HG03159 (cell line): Measurements from ENCODE around the gene ASB7.
"Not testable (repeated sequence)": the region's sequence is repeated elsewhere in the genome, so short reads cannot be mapped to it uniquely, and the experiment has no call there.

Experiments
- ATAC-seq: cut with Tn5 transposase; IDR thresholded peaks from one replicate; pipeline ENCODE4 v1.9.1; 2021; ENCODE audit warnings: mild to moderate bottlenecking, moderate library complexity; ENCODE audit not compliant: unreplicated experiment

ASB7 gene

DNA sequence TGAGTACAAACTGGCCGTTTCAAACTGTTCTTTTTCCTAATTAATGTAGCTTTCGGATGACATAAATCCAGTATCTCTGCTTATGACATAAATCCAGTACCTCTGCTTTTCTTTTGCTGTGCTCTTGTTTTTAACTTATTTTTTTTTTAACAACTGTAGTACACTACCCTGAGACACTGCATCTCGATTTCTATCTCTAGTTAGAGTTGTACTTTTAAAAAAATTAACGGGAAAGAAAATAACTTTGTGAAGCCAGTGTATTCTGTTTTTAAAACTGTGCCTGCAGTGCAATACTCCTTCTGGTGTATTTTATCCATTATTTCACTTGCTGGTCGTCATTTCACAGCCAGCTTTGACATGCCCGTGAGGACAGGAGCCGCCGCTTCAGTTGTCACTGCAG, 46.6 kb downstream of the ASB7 start:
- no peak for ATAC-seq

DNA sequence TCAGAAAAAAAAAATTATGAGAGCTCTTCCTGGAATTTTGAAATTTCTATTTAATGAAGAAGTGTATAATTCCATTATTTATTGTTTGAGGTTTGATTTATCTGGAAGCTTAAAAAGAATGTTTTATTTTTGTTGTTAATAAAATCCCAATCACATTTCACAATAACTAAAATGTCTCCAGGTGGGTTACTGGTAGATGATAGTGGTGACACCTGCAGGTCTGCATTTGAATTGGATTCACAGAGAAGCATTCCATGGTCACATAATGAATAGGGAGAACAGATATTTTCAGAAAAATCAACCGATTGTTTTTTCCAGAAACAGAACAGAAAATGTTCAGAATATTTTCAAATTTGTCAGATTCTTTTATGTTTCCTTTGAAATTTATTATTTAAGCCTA, 48.3 kb downstream of the ASB7 start:
- ATAC-seq = no peak

- no peak for ATAC-seq
Observed at GRCh38 chr15:100651253-100651652, 48.9 kb downstream of the ASB7 start.

DNA sequence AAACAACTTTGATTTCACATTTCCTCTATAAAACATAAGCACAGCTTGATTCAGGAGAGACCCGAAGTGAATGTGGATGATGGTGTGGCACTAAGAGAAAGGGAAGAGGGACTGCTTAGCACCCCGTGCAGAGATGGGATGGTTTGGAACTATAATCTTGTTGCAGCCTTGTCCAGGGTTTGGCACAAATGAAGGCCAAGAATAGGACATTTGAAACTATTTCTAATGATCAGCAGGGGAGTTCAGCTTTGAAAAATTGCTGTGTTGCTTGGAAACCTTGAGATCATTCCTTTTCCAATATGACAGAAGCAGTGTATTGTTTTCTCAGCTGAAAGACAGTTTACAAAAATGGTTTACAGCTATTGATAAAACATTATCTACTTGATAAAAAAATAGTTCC, 49.7 kb downstream of the ASB7 start:
- ATAC-seq = no peak

DNA sequence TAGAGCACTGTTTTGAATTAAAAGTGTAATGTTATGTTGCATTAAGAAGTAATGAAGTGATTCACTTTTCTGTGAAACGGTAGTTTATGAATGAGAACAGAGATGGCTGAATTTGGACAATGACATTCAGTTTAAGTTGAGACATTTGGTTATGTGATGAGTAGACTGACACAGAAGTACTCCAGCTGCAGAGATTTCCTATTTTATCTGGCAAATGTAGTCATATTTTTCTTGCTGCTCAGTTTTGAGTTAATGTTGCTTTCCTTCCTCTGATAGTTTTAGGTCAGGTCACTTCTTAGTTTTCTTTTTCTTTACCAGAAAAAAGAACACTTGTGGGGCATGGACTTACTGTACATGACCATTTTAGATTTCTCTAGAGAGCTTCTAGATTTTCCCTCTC, 51.2 kb downstream of the ASB7 start:
- no peak for ATAC-seq

- ATAC-seq = no peak
Observed at GRCh38 chr15:100658895-100659294, 56.5 kb downstream of the ASB7 start.

DNA sequence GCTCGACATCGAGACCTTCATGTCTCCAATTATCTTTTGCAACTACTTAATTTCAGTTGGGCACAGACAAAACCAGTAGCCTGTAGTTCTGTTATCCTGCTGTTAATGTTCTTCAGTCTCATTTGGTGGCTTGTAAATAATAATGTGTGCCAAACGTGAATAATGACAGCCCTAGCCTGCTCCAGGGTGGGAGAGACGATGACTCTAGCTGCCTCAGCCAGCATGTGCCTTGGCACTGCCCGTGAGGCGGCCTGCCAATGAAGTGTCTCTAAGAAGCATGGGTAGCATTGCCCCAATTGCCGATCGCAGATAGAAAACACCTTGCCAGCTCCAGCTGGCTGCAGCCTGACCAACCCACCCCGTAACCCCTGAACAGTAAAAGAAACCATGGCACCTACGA, 58.8 kb downstream of the ASB7 start:
- ATAC-seq = no peak

DNA sequence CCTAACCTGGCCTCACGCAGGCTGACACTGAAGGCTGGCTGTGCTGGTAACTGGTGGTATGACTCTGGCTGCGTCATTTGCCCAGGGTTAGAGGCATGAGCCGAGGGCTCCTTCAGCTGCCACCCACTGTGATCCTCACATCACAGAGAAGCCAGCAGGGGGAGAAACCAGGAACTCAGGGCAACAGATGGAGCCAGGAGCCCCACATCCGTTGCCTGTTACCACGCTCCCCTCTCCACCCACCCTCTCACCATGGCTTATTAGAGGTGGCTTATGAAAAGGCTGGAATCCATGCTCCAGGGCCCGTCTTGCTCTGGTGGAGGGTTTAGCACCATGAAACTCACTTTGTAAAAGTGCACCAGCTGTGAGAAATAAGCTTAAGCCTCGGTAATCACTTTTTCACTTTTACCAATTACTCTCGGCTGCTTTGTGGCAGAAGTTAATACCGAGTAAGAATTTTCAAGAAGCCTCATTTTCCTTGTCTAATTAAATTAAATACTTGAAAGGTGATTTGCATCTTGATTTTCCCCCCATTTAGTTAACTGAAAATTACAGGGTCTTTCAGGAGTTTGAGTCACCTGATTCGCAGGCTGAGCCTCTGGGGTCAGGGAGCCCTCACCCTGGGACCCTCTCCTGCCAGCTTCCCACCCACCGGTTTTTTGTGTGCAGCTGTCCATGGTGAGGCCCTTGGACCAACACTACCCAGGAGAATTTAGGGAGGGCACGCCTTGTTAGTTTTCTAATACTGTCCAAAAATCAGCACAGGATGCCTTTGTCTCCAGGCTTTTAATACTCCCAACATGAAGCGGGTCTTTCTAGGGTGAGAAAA, 60.9 kb downstream of the ASB7 start:
- no peak for ATAC-seq

GRCh38 chr15:100663915-100664281, 61.5 kb downstream of the ASB7 start:
- no peak for ATAC-seq

DNA sequence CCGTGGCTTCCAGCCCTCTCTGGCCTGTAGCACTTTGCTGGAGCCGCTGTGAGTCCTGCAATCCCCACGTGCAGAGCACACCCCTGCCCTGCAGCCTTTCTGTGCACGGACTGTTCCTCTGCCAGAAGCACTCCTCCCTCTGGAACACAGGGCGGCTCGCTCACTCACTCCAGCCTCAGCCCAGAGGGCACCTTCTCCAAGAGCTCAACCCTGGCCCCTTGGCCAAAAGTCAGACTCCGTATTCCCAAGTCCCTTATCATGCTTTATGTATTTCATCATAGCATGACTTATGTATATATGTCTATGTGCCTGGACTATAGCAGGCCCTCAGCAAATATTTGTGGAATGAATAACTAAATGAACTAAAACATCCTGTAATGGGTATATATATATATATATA, 63.2 kb downstream of the ASB7 start:
- ATAC-seq = no peak

GRCh38 chr15:100667405-100668347, 65.3 kb downstream of the ASB7 start:
- no peak for ATAC-seq

- ATAC-seq = no peak
Observed at GRCh38 chr15:100668348-100668745, 66.0 kb downstream of the ASB7 start.

DNA sequence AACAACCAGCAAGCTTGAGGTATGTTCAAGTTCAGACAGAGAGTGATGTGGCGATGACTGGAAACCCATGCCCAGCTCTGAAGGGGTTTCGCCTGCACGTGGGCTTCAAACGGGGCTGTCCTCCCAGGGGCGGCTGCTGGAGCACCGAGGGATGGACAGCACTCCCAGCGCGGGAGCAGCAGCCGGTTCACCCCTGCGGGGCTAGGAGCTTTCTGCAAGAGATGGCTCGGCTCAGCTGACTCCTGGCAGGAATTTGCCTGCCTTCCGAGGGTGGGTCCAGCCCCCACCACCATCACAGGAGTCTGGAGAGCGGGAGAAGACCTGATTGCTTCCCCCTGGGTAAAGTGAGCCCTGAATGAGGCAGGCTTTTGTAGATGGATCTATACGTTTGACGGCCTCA, 66.9 kb downstream of the ASB7 start:
- no peak for ATAC-seq

DNA sequence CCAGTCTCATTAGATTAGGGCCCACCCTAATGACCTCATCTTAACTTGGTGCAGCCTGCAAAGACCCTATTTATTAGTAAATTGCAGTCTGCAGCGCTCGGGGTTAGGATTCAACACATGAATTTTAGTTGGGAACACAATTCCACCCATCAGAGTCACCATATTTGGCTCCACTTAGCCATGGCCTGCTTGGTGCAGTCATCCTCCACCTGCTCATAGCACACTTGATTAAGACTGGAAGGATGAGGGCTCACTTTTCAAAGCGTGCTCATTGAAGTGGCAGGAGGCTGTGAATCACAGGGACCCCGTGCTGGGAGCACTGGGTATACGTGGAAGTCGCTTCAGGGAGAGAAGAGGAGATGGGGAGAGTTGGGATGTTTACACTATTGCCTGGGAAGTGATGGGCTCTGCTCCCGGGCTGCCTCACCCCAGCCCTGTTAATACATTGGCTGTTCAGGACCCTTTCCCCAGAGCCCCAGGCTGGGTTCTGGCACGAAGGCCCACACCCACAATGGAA, 68.2 kb downstream of the ASB7 start:
- no peak for ATAC-seq

DNA sequence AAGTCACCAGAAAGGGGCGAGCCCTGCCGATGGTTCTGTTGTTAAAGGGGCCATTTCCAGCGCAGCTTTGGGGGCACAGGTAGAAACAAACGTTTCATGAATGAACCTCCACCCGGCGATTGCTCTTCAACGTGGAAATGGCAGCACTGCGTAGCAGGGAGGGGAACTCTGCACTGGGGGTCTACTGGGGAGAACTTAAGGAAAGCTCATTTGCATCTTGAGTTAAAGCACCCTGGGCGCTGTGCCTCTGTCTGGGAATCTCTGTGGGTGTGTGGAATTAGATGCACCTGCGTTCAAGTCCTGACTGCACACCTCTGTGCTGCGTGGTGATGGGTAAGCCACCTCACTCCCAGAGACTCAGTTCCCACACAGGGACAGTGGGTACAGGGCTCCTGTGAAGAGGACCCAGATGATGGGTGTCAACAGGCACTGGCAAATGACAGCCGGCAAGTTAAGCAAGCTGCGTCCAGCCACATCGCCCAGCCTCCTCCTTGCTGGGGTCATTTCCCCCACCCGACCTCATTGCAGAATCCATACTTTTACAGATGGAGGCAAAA, 68.8 kb downstream of the ASB7 start:
- no peak for ATAC-seq

GRCh38 chr15:100671858-100672543, 69.6 kb downstream of the ASB7 start:
- no peak for ATAC-seq

DNA sequence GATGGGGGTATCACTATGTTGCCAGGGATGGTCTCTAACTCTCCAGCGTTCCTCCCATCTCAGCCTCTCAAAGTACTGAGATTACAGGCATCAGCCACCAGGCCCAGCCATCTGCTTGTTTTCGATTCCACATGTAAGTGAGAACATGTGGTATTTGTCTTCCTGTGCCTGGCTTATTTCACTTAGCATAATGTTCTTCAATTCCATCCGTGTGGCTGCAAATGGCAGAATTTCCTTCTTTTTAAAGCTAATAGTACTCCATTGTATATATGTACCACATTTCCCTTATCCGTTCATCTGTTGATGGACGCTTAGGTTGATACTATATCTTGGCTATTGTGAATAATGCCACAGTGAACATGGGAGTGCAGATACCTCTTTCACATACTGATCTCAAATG, 70.6 kb downstream of the ASB7 start:
- ATAC-seq = no peak

DNA sequence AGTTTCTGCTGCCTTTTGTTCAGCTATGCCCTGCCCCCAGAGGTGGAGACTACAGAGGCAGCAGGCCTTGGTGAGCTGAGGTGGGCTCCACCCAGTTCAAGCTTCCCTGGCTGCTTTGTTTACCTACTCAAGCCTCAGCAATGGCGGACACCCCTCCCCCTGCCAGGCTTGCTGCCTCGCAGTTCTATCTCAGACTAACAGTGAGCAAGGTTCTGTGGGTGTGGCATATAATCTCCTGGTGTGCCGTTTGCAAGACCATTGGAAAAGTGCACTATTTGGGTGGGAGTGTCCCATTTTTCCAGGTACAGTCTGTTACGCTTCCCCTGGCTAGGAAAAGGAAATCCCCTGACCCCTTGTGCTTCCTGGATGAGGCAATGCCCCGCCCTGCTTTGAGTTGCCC, 76.8 kb downstream of the ASB7 start:
- ATAC-seq = not testable (repeated sequence)

DNA sequence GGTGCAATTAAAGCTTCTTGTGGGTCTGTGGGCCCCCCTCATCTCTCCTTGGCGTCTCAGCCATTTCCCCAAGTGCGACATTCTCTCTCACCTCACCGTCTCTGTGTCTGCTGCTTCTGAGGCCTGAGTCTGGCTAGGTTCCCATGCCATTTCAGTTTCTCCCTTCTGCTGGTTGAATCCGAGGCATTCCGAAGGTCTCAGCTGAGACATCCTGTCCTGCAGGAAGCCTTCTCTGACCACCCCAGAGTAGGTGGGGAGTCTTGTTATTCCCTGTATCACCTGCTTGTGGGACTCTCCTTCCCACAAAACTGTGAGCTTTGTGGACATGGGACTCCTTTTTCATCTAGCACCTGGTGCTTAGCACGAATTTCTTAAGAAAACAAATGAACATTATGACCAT, 78.3 kb downstream of the ASB7 start:
- no peak for ATAC-seq

DNA sequence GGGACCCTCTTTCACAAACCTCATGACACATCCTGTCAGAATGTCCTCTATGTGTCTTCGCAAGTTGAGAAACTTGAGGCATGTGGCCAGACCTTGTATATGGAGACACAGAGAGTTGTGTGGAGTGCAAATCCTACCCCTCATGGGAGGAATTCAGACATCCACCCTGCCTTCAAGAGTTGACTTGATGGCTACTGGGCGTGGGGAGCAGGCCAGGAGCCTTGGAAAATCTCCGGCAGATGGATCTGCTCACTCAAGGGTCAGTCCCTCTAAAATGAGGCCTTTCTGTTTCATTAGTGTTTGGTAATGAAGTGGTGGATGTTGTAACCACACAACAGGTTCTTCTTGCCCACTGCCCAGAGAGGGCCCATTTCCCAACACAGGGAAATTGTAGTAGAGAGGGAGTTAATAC, 79.0 kb downstream of the ASB7 start:
- ATAC-seq = no peak

DNA sequence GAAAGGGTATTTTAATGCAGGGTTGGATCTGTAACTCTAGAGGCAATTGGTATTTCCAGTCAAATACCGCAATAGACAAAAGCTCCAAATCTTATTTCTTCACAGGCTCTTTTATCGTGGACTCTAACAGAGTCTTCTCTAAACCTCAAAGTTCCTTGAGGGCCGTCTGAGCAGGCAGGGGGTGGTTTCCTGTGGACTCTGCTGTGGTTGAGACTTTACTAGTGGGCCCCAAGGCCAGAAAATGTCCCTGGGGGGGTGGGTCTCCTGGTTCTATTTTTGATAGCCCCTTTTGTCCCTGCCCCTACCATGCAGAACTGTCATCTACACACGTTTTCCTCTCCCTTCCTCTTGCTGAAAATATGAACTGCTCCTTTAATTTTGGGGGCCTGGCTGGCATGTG, 80.1 kb downstream of the ASB7 start:
- ATAC-seq = no peak
